H1 (cell line): ENCODE results near the gene DEFB129. TPM values are rescaled to one million over a fixed set of nuclear protein-coding genes. Genes with fewer than 3 reads are reported as not detected.

Source experiments
- CTCF ChIA-PET: fragments of 300-600 bp; sonication (Branson Sonifier 250); formaldehyde crosslinking; loops from one replicate; lab custom pipeline; 2021; ENCODE audit not compliant: partially characterized antibody; lab: Charles Lee
- POLR2A ChIA-PET: fragments of 300-600 bp; sonication (Branson Sonifier 250); formaldehyde crosslinking; loops from one replicate; lab custom pipeline; 2021; ENCODE audit warnings: inconsistent platforms; ENCODE audit not compliant: partially characterized antibody; lab: Charles Lee
- DNase-seq, 2 experiments: peaks; one replicate each; pipeline versions ENCODE4 v3.0.0 to v3.0.0-alpha.2; 2010 to 2022; ENCODE audit warnings: low spot score in 2 of 2, low read depth in 1 of 2, mixed read lengths in 1 of 2
- FAIRE-seq: peaks from 2 replicates; lab custom pipeline; 2011; peaks lifted over from hg19 to GRCh38; lab: Jason Lieb, UNC
- H2AFZ ChIP-seq: 2 replicates; pipeline ENCODE4 v1.8.1; 2012; ENCODE audit warnings: low read length, inconsistent platforms
- H2AK5ac ChIP-seq: 2 replicates; pipeline ENCODE4 v1.6.1; 2013; ENCODE audit warnings: low read depth, low read length
- H2BK120ac ChIP-seq: replicated peaks from 2 replicates; pipeline ENCODE3; 2013; ENCODE audit warnings: low read depth, low read length, inconsistent platforms
- H2BK12ac ChIP-seq: 2 replicates; pipeline ENCODE4 v1.6.1; 2013; ENCODE audit warnings: low read depth, low read length
- H2BK15ac ChIP-seq: 2 replicates; pipeline ENCODE4 v1.6.1; 2013; ENCODE audit warnings: low read length
- H2BK20ac ChIP-seq: 2 replicates; pipeline ENCODE4 v1.6.1; 2013; ENCODE audit warnings: low read length
- H2BK5ac ChIP-seq: 2 replicates; pipeline ENCODE4 v1.6.1; 2013; ENCODE audit warnings: low read depth, low read length
- H3K14ac ChIP-seq: 2 replicates; pipeline ENCODE4 v1.6.1; 2013; ENCODE audit warnings: inconsistent platforms; ENCODE audit not compliant: insufficient read length
- H3K18ac ChIP-seq: 2 replicates; pipeline ENCODE4 v1.6.1; 2013; ENCODE audit warnings: low read length; ENCODE audit errors: extremely low read depth
- H3K23ac ChIP-seq: 2 replicates; pipeline ENCODE4 v1.6.1; 2013; ENCODE audit warnings: inconsistent platforms; ENCODE audit not compliant: insufficient read length
- H3K23me2 ChIP-seq: 2 replicates; pipeline ENCODE4 v1.6.1; 2013; ENCODE audit warnings: low read depth, low read length
- H3K27ac ChIP-seq: 2 replicates; pipeline ENCODE4 v1.6.1; 2011; ENCODE audit warnings: low read depth, low read length, inconsistent platforms
- H3K27me3 ChIP-seq, 4 experiments: replicated peaks in 1 of 4; 1 replicate in 1 of 4; 2 replicates in 3 of 4; pipeline versions ENCODE4 v1.6.1 to v1.8.1; 2011 to 2013; ENCODE audit warnings: low read length in 3 of 4, mild to moderate bottlenecking in 3 of 4, inconsistent platforms in 2 of 4, mixed read lengths in 2 of 4, moderate library complexity in 1 of 4; ENCODE audit not compliant: control insufficient read depth in 3 of 4, insufficient read depth in 3 of 4; ENCODE audit errors: extremely low read depth in 1 of 4
- H3K36me3 ChIP-seq, 4 experiments: 2 replicates each; pipeline versions ENCODE4 v1.6.1 to v1.8.1; 2011 to 2013; ENCODE audit warnings: mild to moderate bottlenecking in 4 of 4, low read length in 3 of 4, moderate library complexity in 2 of 4, control low read depth in 1 of 4, inconsistent platforms in 1 of 4; ENCODE audit not compliant: insufficient read depth in 4 of 4, control insufficient read depth in 2 of 4
- H3K4ac ChIP-seq: replicated peaks from 2 replicates; pipeline ENCODE3; 2013; ENCODE audit warnings: low read length, low read depth, mixed read lengths, inconsistent platforms; ENCODE audit not compliant: insufficient read length
- H3K4me1 ChIP-seq, 4 experiments: replicated peaks in 1 of 4; 1 replicate in 1 of 4; 2 replicates in 3 of 4; pipeline versions ENCODE4 v1.6.1 to v1.8.1; 2011 to 2013; ENCODE audit warnings: low read length in 3 of 4, inconsistent platforms in 2 of 4, mixed read lengths in 1 of 4; ENCODE audit not compliant: insufficient read depth in 4 of 4, control insufficient read depth in 3 of 4
- H3K4me2 ChIP-seq, 2 experiments: 2 replicates each; pipeline versions ENCODE4 v1.6.1 to v1.8.1; 2011 to 2013; ENCODE audit warnings: low read depth in 2 of 2, low read length in 2 of 2, control low read depth in 1 of 2, inconsistent platforms in 1 of 2, mild to moderate bottlenecking in 1 of 2; ENCODE audit not compliant: insufficient read depth in 1 of 2
- H3K4me3 ChIP-seq, 4 experiments: fragments of 200-600, 300-600 bp in 1 of 4; sonication (generic), shearing (Covaris generic), sonication (Bioruptor Twin) in 1 of 4; 2 replicates each; pipeline versions ENCODE4 v1.5.1 to v1.8.1; 2011 to 2016; ENCODE audit warnings: low read length in 4 of 4, low read depth in 3 of 4, control low read depth in 2 of 4, inconsistent platforms in 2 of 4, mild to moderate bottlenecking in 2 of 4, mixed read lengths in 1 of 4, moderate library complexity in 1 of 4; ENCODE audit not compliant: insufficient read depth in 2 of 4; ENCODE audit errors: extremely low read depth in 1 of 4
- H3K56ac ChIP-seq: replicated peaks from 2 replicates; pipeline ENCODE3; 2013; ENCODE audit warnings: low read depth, mild to moderate bottlenecking, mixed read lengths, low read length, inconsistent platforms; ENCODE audit not compliant: insufficient read length
- H3K79me1 ChIP-seq: 2 replicates; pipeline ENCODE4 v1.6.1; 2013; ENCODE audit warnings: low read depth, low read length, control low read depth
- H3K79me2 ChIP-seq, 2 experiments: 2 replicates each; pipeline versions ENCODE4 v1.6.1 to v1.8.1; 2012 to 2013; ENCODE audit warnings: low read length in 2 of 2, mild to moderate bottlenecking in 2 of 2, inconsistent platforms in 1 of 2; ENCODE audit not compliant: insufficient read depth in 2 of 2, control insufficient read depth in 1 of 2
- H3K9ac ChIP-seq, 4 experiments: replicated peaks in 1 of 4; 1 replicate in 1 of 4; 2 replicates in 3 of 4; pipeline versions ENCODE4 v1.6.1 to v1.8.1; 2011 to 2013; ENCODE audit warnings: low read depth in 3 of 4, low read length in 3 of 4, control low read depth in 2 of 4, mild to moderate bottlenecking in 2 of 4, moderate library complexity in 2 of 4, inconsistent platforms in 1 of 4; ENCODE audit errors: extremely low read depth in 1 of 4
- H3K9me3 ChIP-seq, 2 experiments: 2 replicates each; pipeline versions ENCODE4 v1.6.1 to v1.8.1; 2012 to 2013; ENCODE audit warnings: mild to moderate bottlenecking in 2 of 2, moderate library complexity in 2 of 2, control low read depth in 1 of 2, inconsistent platforms in 1 of 2, low read depth in 1 of 2, low read length in 1 of 2, mixed read lengths in 1 of 2; ENCODE audit not compliant: insufficient read depth in 2 of 2
- H4K20me1 ChIP-seq, 2 experiments: replicated peaks in 1 of 2; 2 replicates each; pipeline versions ENCODE3 to v1.8.1; 2011 to 2013; ENCODE audit warnings: inconsistent platforms in 2 of 2, low read length in 2 of 2, mild to moderate bottlenecking in 1 of 2; ENCODE audit not compliant: insufficient read depth in 2 of 2, control insufficient read depth in 1 of 2
- H4K5ac ChIP-seq: 2 replicates; pipeline ENCODE4 v1.6.1; 2013; ENCODE audit warnings: low read length, low read depth, mixed read lengths, inconsistent platforms; ENCODE audit not compliant: insufficient read length
- H4K8ac ChIP-seq: 2 replicates; pipeline ENCODE4 v1.8.0; 2013; ENCODE audit warnings: mild to moderate bottlenecking, moderate library complexity, low read length, inconsistent platforms; ENCODE audit not compliant: insufficient read depth; ENCODE audit errors: extremely low read depth
- H4K91ac ChIP-seq: replicated peaks from 2 replicates; pipeline ENCODE3; 2013; ENCODE audit warnings: low read length, mixed read lengths, inconsistent platforms; ENCODE audit not compliant: insufficient read length
- WGBS, 2 experiments: shearing (Covaris generic) in 1 of 2; methylation state at CpG; one replicate each; pipeline versions ENCODE4 v1.1.6 to v1.1.7; 2013 to 2015; ENCODE audit warnings: low lambda C conversion rate in 2 of 2, mixed read lengths in 2 of 2, inconsistent platforms in 1 of 2, low coverage in 1 of 2, missing lambda C conversion rate in 1 of 2; ENCODE audit not compliant: insufficient replicate concordance in 2 of 2, insufficient coverage in 1 of 2, insufficient read length in 1 of 2; ENCODE audit errors: extremely low coverage in 1 of 2, missing lambda C conversion rate in 1 of 2; 5-methylcytosine and 5-hydroxymethylcytosine counted together
- polyA plus RNA-seq, 7 experiments: library from polyadenylated mRNA; depleted of rRNA in 3 of 7; stranded (reverse) in 5 of 7; unstranded in 2 of 7; fragments of >200 nt in 5 of 7; fragments of 200-250 nt in 2 of 7; gene quantifications; 1 replicate in 5 of 7; 2 replicates in 1 of 7; 4 replicates in 1 of 7; pipeline versions ENCODE4 v1.2.1 to v1.2.3, GENCODE V29; 2011 to 2013; ENCODE audit warnings: missing spikeins in 2 of 7, mixed read lengths in 2 of 7
- total RNA-seq: library from RNA; stranded (reverse); fragmentation: NEBNext Ultra II Directional; extraction: Animal tissue kit (Norgen Biotek cat#: 25700); gene quantifications from 2 replicates; pipeline ENCODE4 v1.2.1, GENCODE V29; 2021

DEFB129 gene
- total and polyA plus RNA-seq, 2 of the 8 experiments (the other 6 are each of a cell fraction or from before 2014, with no cell fraction given) = not detected

GRCh38 chr20:184288-184687, 42.8 kb upstream of the DEFB129 start:
- H4K5ac ChIP-seq = no peak overlapping the region
- no peak overlapping the region for H2BK12ac ChIP-seq
- FAIRE-seq = no peak

More at GRCh38 chr20:184288-184687, 42.8 kb upstream of the DEFB129 start:
- 60% methylated on average over 2 of the region's 2 CpGs; no CpG with 5 or more reads in 1 of the 2 experiments for WGBS, 2 experiments
- Histone ChIP-seq H3K14ac (no peak overlapping the region), H3K27ac (no peak overlapping the region), H3K9ac (no peak overlapping the region), H2BK20ac (no peak overlapping the region), H3K4ac (no peak overlapping the region), H3K9me3 (peaks cover 24 to 49% of the 10 kb centered on the region in 2 experiments; a peak in 3 of 4 replicates), H3K4me1 (no peaks in the 10 kb centered on the region), H3K36me3 (no peaks in the 10 kb centered on the region), H3K4me2 (no peak overlapping the region), H2AK5ac (no peak overlapping the region), H3K18ac (no peak overlapping the region), H2BK120ac (no peak overlapping the region), H2AFZ (no peak overlapping the region), H3K56ac (no peak overlapping the region), H3K23me2 (no peaks in the 10 kb centered on the region), H3K27me3 (no peaks in the 10 kb centered on the region), H3K79me2 (no peaks in the 10 kb centered on the region), H4K8ac (no peak overlapping the region), H2BK5ac (no peak overlapping the region), H3K79me1 (no peaks in the 10 kb centered on the region), H4K91ac (no peak overlapping the region), H3K4me3 (no peak overlapping the region), H2BK15ac (no peak overlapping the region), H3K23ac (no peak overlapping the region), H4K20me1 (no peaks in the 10 kb centered on the region)
- no peak for DNase-seq
- ChIA-PET POLR2A (no interaction called here), CTCF (no interaction called here)
